ENCODE results near the gene C8B.

The C8B gene

GRCh38 chr1:56972976-56973375, 7.2 kb upstream of the C8B start:
- DNase-seq (ENCODE audit: low spot score): no peak

GRCh38 chr1:56970280-56970679, 4.5 kb upstream of the C8B start:
- DNase-seq (ENCODE audit: low spot score): no peak

GRCh38 chr1:56968878-56969495, 3.2 kb upstream of the C8B start:
- DNase-seq (ENCODE audit: low spot score): no peak

- DNase-seq (ENCODE audit: low spot score): no peak
Observed at GRCh38 chr1:56967900-56968832, 2.4 kb upstream of the C8B start.

GRCh38 chr1:56967355-56967754, 1.5 kb upstream of the C8B start:
- no peak for DNase-seq (ENCODE audit: low spot score)

GRCh38 chr1:56966698-56966999, 834 bp upstream of the C8B start:
- no peak for DNase-seq (ENCODE audit: low spot score)

- no peak for DNase-seq (ENCODE audit: low spot score)
Observed at GRCh38 chr1:56965191-56965590, 624 bp downstream of the C8B start.

- no peak for DNase-seq (ENCODE audit: low spot score)
Observed at GRCh38 chr1:56964349-56965017, 1.3 kb downstream of the C8B start.

- DNase-seq (ENCODE audit: low spot score): no peak
Observed at GRCh38 chr1:56963667-56964066, 2.1 kb downstream of the C8B start.

GRCh38 chr1:56961426-56961825, 4.4 kb downstream of the C8B start:
- DNase-seq (ENCODE audit: low spot score): no peak

GRCh38 chr1:56958526-56958925, 7.3 kb downstream of the C8B start:
- DNase-seq (ENCODE audit: low spot score): no peak

- no peak for DNase-seq (ENCODE audit: low spot score)
Observed at GRCh38 chr1:56957931-56958330, 7.9 kb downstream of the C8B start.

- DNase-seq (ENCODE audit: low spot score): no peak
Observed at GRCh38 chr1:56954664-56955063, 11.2 kb downstream of the C8B start.

GRCh38 chr1:56953386-56953785, 12.4 kb downstream of the C8B start:
- no peak for DNase-seq (ENCODE audit: low spot score)

- DNase-seq (ENCODE audit: low spot score): no peak
Observed at GRCh38 chr1:56952501-56952900, 13.3 kb downstream of the C8B start.

- DNase-seq (ENCODE audit: low spot score): no peak
Observed at GRCh38 chr1:56948403-56949023, 17.3 kb downstream of the C8B start.

GRCh38 chr1:56940039-56940438, 25.8 kb downstream of the C8B start:
- no peak for DNase-seq (ENCODE audit: low spot score)

GRCh38 chr1:56939209-56939608, 26.6 kb downstream of the C8B start:
- no peak for DNase-seq (ENCODE audit: low spot score)

- DNase-seq (ENCODE audit: low spot score): no peak
Observed at GRCh38 chr1:56938646-56939045, 27.2 kb downstream of the C8B start.

- no peak for DNase-seq (ENCODE audit: low spot score)
Observed at GRCh38 chr1:56934430-56935060, 31.3 kb downstream of the C8B start.

GRCh38 chr1:56933606-56934005, 32.2 kb downstream of the C8B start:
- no peak for DNase-seq (ENCODE audit: low spot score)

- DNase-seq (ENCODE audit: low spot score): no peak
Observed at GRCh38 chr1:56933161-56933560, 32.7 kb downstream of the C8B start.
